PC-9 (cell line): ENCODE measurements around the gene SMIM9. TPM values are rescaled to one million over a fixed set of nuclear protein-coding genes. Genes with fewer than 3 reads are reported as not detected.

Experiments
- BruUV-seq: library from RNA; stranded (reverse); fragments of 400-500 nt; replicated peaks from 2 replicates; lab custom pipeline; 2021; lab: Mats Ljungman, UMichigan
- CTCF ChIA-PET: fragments of 300-600 bp; sonication (Branson Sonifier 250); formaldehyde crosslinking; loops from one replicate; lab custom pipeline; 2022; ENCODE audit warnings: antibody characterized with exemption; lab: Charles Lee
- POLR2A ChIA-PET: fragments of 300-600 bp; sonication (Branson Sonifier 250); formaldehyde crosslinking; loops from one replicate; lab custom pipeline; 2022; ENCODE audit warnings: antibody characterized with exemption; ENCODE audit not compliant: unreplicated experiment; lab: Charles Lee
- DNase-seq, 2 experiments: peaks; one replicate each; pipeline versions ENCODE4 v3.0.0 to v3.0.0-alpha.2; 2015 to 2022; ENCODE audit warnings: mixed read lengths in 1 of 2
- H2AFZ ChIP-seq: fragments of 200-600 bp; sonication (generic); 2 replicates; pipeline ENCODE4 v1.8.1; 2017; ENCODE audit warnings: antibody characterized with exemption
- H3F3A ChIP-seq: fragments of 200-600 bp; sonication (generic); 2 replicates; pipeline ENCODE4 v1.8.1; 2017; ENCODE audit warnings: antibody characterized with exemption, mild to moderate bottlenecking, low read depth; ENCODE audit not compliant: insufficient read depth
- H3K27ac ChIP-seq: fragments of 200-600 bp; sonication (generic); 2 replicates; pipeline ENCODE4 v1.6.1; 2016; ENCODE audit warnings: mixed run types
- H3K27me3 ChIP-seq: fragments of 200-600 bp; sonication (generic); 2 replicates; pipeline ENCODE4 v1.6.1; 2016; ENCODE audit warnings: low read depth, mixed run types; ENCODE audit not compliant: insufficient read depth
- H3K36me3 ChIP-seq: fragments of 200-600 bp; sonication (generic); 2 replicates; pipeline ENCODE4 v1.6.1; 2016; ENCODE audit warnings: low read depth, mixed run types
- H3K4me1 ChIP-seq: fragments of 200-600 bp; sonication (generic); replicated peaks from 2 replicates; pipeline ENCODE4 v1.6.1; 2016; ENCODE audit warnings: mixed run types; ENCODE audit not compliant: insufficient read depth
- H3K4me2 ChIP-seq: fragments of 200-600 bp; sonication (generic); 2 replicates; pipeline ENCODE4 v1.6.1; 2017; ENCODE audit warnings: mixed run types
- H3K4me3 ChIP-seq: fragments of 200-600 bp; sonication (generic); 2 replicates; pipeline ENCODE4 v1.6.1; 2016; ENCODE audit warnings: mixed run types
- H3K79me2 ChIP-seq: fragments of 200-600 bp; sonication (generic); 2 replicates; pipeline ENCODE4 v1.6.1; 2017; ENCODE audit warnings: low read depth, mixed run types
- H3K9me2 ChIP-seq: fragments of 200-600 bp; sonication (generic); 2 replicates; pipeline ENCODE4 v1.8.1; 2017; ENCODE audit warnings: mild to moderate bottlenecking; ENCODE audit not compliant: insufficient read depth
- H3K9me3 ChIP-seq: fragments of 200-600 bp; sonication (generic); 2 replicates; pipeline ENCODE4 v1.8.1; 2016; ENCODE audit warnings: low read depth; ENCODE audit not compliant: insufficient read depth
- H4K20me1 ChIP-seq: fragments of 200-600 bp; sonication (generic); 2 replicates; pipeline ENCODE4 v1.8.1; 2017; ENCODE audit not compliant: insufficient read depth
- EZH2 ChIP-seq: fragments of 200-600 bp; sonication (generic); IDR thresholded peaks from 2 replicates; pipeline ENCODE4 v1.8.0; 2017; ENCODE audit warnings: antibody characterized with exemption, low read depth
- intact Hi-C: fragments of 100-400 bp; cut with micrococcal nuclease; formaldehyde crosslinking; loops from one replicate; pipeline ENCODE4 v1.10.0; 2022; ENCODE audit not compliant: unreplicated experiment
- total RNA-seq: library from RNA; stranded (reverse); gene quantifications from 2 replicates; pipeline ENCODE4 v1.2.3, GENCODE V29; 2021
- TF ChIP-seq, protein P1 (sequence below): fragments of 200-600 bp; sonication (generic); conservative IDR thresholded peaks from 2 replicates; pipeline ENCODE4 v1.6.1; 2017; ENCODE audit warnings: mixed run types, antibody characterized with exemption, mild to moderate bottlenecking, moderate library complexity

SMIM9 gene
- total RNA-seq, 1 experiment from 2014 or later = not detected

DNA sequence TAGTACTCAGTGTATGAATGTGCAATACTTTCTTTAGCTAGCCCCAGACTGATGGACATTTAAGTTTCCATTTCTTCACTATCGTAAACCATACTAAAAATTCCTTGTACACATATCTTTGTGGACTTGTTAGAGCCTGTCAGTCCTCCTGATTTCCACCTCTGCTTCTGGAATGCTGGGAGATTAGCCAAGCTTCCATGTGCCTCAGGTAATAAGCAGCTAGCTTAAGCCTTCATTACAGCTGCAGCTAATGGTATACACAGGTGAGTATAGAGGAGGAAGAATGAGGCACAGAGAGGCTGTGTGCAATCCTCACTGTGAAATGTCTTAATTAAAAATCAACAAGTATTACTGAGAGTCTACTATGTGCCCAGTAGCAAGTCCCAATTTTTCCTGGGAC, 9.8 kb downstream of the SMIM9 start:
- no TSS peak for BruUV-seq
- no peaks in the 10 kb centered on the region for H4K20me1 ChIP-seq
- DNase-seq = no peak
- ChIA-PET CTCF (no interaction called here), POLR2A (no interaction called here)
- H3K9me3 ChIP-seq = no peaks in the 10 kb centered on the region
- H3K27me3 ChIP-seq = no peaks in the 10 kb centered on the region
- TF ChIP-seq, protein P1, sequence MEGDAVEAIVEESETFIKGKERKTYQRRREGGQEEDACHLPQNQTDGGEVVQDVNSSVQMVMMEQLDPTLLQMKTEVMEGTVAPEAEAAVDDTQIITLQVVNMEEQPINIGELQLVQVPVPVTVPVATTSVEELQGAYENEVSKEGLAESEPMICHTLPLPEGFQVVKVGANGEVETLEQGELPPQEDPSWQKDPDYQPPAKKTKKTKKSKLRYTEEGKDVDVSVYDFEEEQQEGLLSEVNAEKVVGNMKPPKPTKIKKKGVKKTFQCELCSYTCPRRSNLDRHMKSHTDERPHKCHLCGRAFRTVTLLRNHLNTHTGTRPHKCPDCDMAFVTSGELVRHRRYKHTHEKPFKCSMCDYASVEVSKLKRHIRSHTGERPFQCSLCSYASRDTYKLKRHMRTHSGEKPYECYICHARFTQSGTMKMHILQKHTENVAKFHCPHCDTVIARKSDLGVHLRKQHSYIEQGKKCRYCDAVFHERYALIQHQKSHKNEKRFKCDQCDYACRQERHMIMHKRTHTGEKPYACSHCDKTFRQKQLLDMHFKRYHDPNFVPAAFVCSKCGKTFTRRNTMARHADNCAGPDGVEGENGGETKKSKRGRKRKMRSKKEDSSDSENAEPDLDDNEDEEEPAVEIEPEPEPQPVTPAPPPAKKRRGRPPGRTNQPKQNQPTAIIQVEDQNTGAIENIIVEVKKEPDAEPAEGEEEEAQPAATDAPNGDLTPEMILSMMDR = no peak
- TF ChIP-seq EZH2 = no peak
- H3K4me3 ChIP-seq = no peak overlapping the region
- H3K79me2 ChIP-seq = no peaks in the 10 kb centered on the region
- H3K9me2 ChIP-seq = no peaks in the 10 kb centered on the region
- H3F3A ChIP-seq = no peaks in the 10 kb centered on the region
- H3K27ac ChIP-seq = no peak overlapping the region
- H3K4me1 ChIP-seq = no peaks in the 10 kb centered on the region
- H3K4me2 ChIP-seq = no peak overlapping the region
- H2AFZ ChIP-seq = no peak overlapping the region
- H3K36me3 ChIP-seq = no peaks in the 10 kb centered on the region
- intact Hi-C loops = no loop called here

DNA sequence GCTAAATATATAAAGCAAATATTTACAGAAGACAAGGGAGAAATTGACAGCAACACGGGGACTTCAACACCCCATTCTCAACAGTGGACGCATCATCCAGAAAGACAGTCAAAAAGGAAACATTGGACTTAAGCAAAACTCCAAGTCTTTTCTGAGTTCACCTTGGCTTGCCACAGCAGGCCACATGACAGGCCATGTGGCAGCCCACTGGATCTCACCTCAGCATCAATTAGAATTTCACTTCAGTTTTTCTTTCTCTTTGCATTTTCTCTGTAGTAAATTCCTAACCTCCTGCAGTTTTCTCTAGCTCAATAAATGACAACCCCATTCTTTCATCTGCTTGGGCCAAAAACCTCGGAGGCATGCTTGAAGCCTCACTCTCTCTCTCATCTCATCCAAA, 12.4 kb downstream of the SMIM9 start:
- Histone ChIP-seq H3K27me3 (no peaks in the 10 kb centered on the region), H3K9me2 (no peaks in the 10 kb centered on the region), H3K36me3 (no peaks in the 10 kb centered on the region), H3K4me2 (no peak overlapping the region), H3K9me3 (no peaks in the 10 kb centered on the region), H3K79me2 (no peaks in the 10 kb centered on the region), H3K4me1 (no peaks in the 10 kb centered on the region), H3K27ac (no peak overlapping the region), H3F3A (no peaks in the 10 kb centered on the region), H4K20me1 (no peaks in the 10 kb centered on the region), H3K4me3 (no peak overlapping the region), H2AFZ (no peak overlapping the region)
- intact Hi-C loops = no loop called here
- CTCF ChIA-PET = no interaction called here
- no peak for TF ChIP-seq EZH2
- TF ChIP-seq, protein P1 = no peak
- no TSS peak for BruUV-seq
- DNase-seq = no peak
- POLR2A ChIA-PET = no interaction called here

DNA sequence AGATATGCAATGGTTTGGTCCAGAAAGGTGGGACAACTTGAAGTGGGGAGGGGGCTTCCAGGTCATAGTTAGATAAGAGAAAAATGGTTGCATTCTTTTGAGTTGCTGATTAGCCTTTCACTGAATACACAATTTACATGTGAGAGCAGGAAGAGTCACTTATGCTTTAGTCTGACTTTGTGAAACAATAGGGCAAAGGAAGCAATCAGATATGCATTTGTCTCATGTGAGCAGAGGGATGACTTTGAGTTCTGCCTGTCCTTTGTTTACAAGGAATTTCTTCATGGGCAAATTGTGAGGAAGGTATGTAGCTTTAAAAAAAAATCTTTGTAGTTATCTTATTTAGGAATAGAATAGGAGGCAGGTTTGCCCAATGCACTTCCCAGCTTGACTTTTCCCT, 12.9 kb downstream of the SMIM9 start:
- CTCF ChIA-PET = interaction anchor here (0.6 kb wide), 1 partner anchor 851 kb away, joined by 5 read pairs; no protein-coding TSS in a partner anchor
- POLR2A ChIA-PET = no interaction called here
- no peaks in the 10 kb centered on the region for H3K27me3 ChIP-seq
- H3K9me3 ChIP-seq = no peaks in the 10 kb centered on the region
- H3K27ac ChIP-seq = no peak overlapping the region
- no peaks in the 10 kb centered on the region for H3K36me3 ChIP-seq
- no peak overlapping the region for H3K4me3 ChIP-seq
- no peak overlapping the region for H2AFZ ChIP-seq
- no peak for DNase-seq
- H3K79me2 ChIP-seq = no peaks in the 10 kb centered on the region
- no peaks in the 10 kb centered on the region for H4K20me1 ChIP-seq
- BruUV-seq = no TSS peak
- H3K4me2 ChIP-seq = no peak overlapping the region
- TF ChIP-seq, protein P1 = no peak
- no peak for TF ChIP-seq EZH2
- intact Hi-C loops = no loop called here
- no peaks in the 10 kb centered on the region for H3K4me1 ChIP-seq
- no peaks in the 10 kb centered on the region for H3F3A ChIP-seq
- H3K9me2 ChIP-seq = no peaks in the 10 kb centered on the region
